Upper lobe of left lung (tissue), 4 donors: Measurements from ENCODE around the gene ETS1.
"Not testable (repeated sequence)": the region's sequence is repeated elsewhere in the genome, so short reads cannot be mapped to it uniquely, and the experiment has no call there.

Source experiments
- POLR2A ChIP-seq, 4 donors: fragments of 450-650 bp; IDR thresholded peaks; one replicate each; pipeline ENCODE4 v1.5.1; 2016 to 2017; ENCODE audit warnings: antibody characterized with exemption in 4 of 4, mild to moderate bottlenecking in 2 of 4
- POLR2AphosphoS5 ChIP-seq, 2 donors: sonication (generic); formaldehyde crosslinking; IDR thresholded peaks; one replicate each; pipeline ENCODE4 v1.5.1; 2017; ENCODE audit warnings: antibody characterized with exemption in 2 of 2

DNA sequence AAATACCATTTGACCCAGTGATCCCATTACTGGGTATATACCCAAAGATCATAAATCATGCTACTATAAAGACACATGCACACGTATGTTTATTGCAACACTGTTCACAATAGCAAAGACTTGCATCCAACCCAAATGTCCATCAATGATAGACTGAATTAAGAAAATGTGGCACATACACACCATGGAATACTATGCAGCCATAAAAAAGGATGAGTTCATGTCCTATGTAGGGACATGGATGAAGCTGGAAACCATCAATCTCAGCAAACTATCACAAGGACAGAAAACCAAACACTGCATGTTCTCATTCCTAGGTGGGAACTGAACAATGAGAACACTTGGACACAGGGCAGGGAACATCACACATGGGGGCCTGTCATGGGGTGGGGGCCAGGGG, 141.4 kb downstream of the ETS1 start:
- not testable (repeated sequence) for TF ChIP-seq POLR2AphosphoS5, POLR2A (IDR thresholded peaks at IDR 0.05)
